Putamen (tissue), 1 donor: ENCODE measurements around the gene SMC4.

Experiments
- DNase-seq: peaks from one replicate; pipeline ENCODE4 v3.0.0-alpha.2; 2016; ENCODE audit warnings: low spot score

The SMC4 gene

DNA sequence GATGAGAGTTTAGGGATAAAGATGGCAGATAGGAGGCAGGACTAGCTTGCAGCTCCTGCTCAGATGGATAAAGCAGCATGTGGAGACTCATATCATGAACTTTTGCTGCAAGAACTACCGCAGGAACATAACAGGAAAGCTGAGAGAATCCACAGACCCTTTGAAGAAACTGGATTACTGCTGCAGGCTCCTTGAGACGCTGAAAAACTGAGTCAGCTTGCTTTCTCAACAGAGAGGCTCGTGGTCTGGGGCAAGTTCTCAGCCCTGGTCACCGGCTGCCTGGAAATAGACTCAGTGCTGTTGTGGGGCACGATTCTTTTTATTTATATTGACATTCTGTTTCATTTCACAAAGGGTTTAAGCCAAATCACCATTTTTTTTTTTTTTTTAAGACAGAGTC is 78.9 kb downstream of the SMC4 start:
- no peak for DNase-seq

DNA sequence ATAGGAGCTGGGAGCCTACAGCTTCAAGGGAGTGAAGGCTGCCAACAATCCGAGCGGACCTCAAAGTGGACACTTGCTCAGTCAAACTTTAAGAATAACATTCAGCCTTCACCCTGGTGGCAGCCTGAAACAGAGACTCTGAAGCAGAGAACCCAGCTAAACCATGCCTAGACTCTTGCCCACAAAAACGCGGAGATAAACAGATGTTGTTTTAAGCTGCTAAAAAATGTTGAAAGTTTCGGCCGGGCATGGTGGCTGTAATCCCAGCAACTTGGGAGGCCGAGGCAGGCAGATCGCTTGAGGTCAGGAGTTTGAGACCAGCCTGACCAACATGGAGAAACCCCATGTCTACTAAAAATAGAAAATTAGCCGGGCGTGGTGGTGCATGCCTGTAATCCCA is 79.9 kb downstream of the SMC4 start:
- no peak for DNase-seq

DNA sequence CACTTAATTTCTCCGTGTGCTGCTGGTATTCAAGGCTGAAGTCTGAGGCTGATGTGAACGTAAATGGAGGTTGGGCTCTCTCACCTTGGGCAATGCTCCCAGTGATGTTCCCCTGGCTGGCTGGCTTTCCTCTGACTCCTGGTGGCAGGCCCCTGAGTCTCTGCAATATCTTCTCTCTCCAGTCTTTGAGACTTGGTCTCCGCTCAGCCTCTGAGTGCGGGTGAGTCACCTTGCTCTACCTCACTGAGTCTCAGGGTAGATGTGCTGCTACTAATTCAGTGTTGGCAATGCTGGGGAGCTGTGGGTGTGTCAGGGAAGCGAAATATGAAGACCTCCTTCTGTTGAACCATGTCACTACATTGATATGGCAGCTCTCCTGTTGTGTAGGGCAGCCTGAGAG is 81.5 kb downstream of the SMC4 start:
- DNase-seq = no peak

GRCh38 chr3:160481856-160482255 is 82.4 kb downstream of the SMC4 start:
- no peak for DNase-seq

- no peak for DNase-seq
Measured at GRCh38 chr3:160482796-160483195, 83.3 kb downstream of the SMC4 start.
